Raji (cell line): ENCODE data around the gene AK2.

Experiments used
- POLR2A ChIP-seq: IDR thresholded peaks from 2 replicates; pipeline ENCODE4 v1.6.1; 2011; ENCODE audit warnings: low read depth, low read length, control low read depth; ENCODE audit not compliant: insufficient read depth

The AK2 gene

DNA sequence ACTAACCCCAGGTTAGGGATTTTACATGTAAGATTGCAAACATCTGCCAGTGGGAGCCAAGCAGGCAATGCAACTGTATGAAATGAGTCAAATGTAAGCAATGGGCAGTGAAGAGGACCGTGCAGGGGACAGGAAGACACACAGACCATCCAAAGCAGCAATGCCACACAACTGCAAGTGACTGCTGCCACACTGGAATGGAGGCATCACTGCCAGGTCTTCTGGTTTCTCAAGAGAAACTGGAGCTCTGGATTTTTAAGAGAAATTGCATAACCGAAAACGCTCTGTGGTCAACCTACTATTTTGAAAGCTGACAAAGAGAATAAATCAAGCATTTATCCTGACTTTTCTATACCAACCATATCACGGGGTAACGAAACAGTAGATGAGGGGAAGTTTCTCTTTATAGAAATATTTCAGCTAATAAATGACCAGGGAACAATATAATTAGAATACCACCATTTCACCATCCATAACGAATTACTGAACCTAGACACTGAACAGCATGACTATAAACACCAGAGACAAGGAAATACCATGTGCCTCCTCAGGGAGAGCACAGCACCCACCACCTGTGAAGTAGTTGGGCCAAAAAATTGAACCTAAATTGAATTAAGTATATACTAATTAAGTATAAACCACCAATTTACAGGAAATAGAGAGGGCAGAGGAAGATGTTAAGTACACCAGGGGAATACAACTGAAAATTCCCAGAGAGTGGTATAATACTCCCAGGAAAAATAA is 4.4 kb downstream of the AK2 start:
- no peak for TF ChIP-seq POLR2A

DNA sequence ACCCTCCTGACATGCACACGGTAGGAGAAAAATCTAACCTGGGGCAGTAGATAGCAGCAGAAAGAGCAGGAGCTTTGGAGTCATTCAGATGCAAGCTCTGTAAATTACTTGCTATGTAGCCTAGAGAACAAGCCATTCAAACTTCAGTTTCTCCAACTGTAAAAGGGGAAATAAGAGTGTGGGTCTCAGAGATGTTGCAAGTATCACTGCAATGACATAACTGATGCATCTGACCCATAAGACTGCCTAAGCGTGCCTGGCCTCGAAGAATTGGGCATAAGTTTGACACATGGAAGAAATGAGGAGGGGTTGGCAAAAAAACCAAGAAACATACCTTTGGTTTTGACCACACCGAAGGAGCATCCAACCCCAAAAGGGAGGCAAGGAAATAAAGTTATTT is 5.2 kb downstream of the AK2 start:
- no peak for TF ChIP-seq POLR2A

DNA sequence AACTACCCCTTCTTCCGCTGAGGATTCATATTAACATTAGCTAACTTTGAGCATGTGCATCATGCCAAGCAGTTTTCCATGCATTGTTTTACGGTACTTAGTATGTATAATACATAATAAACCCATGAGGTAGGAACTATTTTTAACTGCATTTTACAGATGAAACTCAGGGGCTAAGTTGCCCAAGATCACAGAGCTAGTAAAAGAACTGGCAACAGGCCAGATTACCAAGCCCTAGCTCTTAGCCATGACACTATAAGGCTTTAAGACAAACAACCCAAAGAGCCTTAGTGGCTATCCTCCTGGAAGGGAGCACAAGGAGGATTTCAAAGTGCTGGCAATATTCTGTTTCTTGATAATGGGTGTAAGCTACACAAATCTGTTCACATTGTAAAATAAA is 6.1 kb downstream of the AK2 start:
- TF ChIP-seq POLR2A: no peak

DNA sequence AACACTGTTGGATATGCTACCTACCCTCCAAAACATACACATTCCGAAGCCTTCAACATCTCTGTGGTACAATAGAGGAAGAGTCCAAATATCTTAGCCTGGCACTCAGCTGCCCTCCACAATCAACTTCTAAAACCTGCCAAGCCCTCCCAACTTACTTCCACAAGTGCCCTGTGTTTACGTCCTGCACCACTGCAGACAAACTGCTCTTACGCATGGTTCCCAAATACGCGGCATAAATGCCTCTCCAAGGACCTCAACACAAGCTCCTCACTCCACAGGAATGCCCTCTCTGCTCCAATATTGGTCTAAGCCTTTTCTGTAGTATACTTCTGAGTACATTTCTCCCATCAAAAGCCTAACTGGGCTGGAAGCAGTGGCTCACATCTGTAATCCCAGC is 6.8 kb downstream of the AK2 start:
- no peak for TF ChIP-seq POLR2A

DNA sequence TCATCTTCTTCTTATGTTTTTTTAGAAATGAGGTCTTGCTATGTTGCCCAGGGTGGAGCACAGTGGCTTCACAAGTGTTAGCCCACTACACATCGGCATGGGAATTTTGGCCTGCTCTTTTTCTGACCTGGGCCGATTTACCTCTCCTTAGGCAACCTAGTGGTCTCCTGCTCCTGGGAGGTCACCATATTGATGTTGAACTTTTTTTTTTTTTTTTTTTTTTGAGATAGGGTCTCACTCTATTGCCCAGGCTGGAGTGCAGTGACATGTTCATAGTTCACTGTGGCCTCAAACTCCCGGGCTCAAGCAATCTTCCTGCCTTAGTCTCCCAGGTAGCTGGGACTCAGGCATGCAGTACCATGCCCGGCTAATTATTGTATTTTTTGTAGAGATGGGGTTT is 7.5 kb downstream of the AK2 start:
- TF ChIP-seq POLR2A: no peak

DNA sequence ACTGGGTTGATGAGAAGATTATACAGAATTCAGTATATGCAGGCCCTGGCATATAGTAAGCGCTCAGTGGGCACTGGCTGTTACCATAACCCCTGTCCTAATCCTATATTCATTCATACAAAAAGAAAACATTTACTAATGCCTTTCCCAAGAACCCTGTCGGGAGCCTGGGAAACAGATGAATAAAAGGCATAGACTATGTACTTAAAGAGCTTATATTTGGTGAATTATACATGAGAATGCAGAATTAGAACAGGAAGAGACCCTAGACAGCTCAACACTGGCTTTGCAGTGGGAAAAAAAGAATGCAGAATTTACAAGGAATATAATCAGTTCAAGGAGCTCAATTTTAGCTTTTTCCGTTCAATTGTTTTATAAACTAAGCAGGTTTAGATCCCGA is 10.9 kb downstream of the AK2 start:
- no peak for TF ChIP-seq POLR2A

DNA sequence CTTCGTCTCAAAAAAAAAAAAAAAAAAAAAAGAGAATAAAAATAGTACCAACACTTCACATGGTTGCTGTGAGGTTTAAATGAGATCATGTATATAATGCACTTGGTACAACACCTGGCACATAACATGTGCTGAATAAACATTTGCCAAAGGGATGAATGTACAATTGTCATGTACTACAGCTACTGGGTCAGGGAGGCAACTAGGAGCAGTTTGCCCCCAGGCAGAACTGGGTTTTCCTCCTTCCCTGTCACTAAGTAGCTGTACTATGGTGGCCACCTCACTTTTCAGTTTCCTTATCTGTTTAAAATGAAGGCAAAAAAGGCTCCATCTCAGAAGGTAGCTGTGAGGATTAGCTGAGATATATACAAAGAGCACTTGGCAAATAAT is 11.5 kb downstream of the AK2 start:
- TF ChIP-seq POLR2A: no peak

DNA sequence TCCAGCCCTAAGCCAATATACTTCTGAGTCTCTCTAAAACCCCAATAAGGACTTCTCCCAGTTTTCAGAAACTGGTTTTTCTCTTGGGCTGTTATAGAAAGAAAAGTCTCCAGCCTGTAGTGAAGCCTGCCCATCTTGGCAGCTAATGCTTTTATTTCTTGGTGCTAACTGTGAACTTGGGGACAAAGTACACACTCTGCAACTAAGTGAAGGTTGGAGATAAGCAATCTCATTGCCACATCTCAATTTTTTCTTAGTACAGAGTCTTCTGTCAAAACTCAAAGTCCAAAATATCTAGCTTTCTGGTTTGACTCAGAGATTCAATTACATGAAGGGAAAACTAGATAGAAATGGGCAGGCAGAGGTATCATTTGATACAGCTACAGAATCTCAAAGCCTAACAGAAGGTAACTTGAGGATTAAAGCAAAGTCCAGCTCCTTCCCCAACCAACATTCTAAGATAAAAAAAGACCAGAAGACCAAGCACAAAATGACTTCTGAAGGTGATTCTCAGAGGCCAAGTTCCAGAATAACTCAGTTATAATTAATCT is 14.0 kb downstream of the AK2 start:
- no peak for TF ChIP-seq POLR2A

DNA sequence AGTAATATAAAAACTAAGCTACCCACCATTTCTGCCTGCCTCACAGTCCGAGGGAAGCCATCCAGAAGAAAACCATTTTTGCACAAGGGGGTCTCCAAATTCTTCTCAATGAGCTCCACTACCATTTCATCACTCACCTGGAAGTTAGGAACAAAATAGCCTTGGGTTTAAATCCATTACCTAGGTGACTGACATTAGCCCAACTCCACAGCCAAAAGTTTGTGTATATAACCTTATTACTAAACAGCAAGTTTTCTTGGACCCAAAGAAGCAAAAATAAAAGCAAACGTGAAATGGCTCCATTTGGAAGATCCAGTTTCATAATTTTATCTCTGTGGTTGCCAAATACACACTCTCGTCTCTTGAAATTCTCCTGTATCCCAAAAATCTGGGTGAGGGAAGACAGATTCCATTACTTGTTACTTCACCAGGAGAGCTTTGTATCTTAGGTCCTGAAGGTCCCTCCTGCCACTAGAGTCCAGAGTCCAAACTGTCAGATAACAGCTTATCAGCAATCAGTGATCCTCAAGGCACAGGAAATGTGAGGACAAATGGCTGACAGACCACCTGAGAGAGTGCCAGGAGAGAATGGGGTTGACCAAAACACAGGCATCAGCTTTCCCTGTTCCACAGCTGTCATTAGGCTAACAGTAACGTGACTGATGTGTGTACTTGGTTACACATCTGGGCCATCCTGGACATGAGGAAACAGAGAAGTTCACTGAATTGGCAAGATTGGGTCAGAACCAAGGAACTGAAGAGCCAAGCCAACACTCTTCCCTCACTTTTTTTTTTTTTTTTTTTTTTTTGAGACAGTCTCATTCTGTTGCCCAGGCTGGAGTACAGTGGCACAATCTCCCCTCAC is 14.9 kb downstream of the AK2 start:
- no peak for TF ChIP-seq POLR2A

DNA sequence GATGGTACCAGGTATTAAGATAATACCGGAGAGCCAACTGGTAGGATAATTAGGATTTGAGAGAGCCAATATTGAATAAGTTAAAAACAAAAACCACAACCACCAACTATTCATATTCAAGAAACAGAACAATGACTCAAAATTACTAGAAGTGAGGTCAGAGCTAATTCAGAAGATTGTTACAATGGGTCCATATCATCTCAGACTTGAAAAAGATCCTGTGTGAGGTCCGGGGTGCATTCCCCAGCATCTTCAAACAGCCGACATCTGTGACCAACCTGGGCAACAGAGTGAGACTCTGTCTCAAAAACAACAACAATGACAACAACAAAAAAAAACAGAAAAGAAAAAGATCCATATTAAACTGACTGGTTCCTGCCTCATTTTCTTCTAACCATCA is 18.6 kb downstream of the AK2 start:
- no peak for TF ChIP-seq POLR2A

DNA sequence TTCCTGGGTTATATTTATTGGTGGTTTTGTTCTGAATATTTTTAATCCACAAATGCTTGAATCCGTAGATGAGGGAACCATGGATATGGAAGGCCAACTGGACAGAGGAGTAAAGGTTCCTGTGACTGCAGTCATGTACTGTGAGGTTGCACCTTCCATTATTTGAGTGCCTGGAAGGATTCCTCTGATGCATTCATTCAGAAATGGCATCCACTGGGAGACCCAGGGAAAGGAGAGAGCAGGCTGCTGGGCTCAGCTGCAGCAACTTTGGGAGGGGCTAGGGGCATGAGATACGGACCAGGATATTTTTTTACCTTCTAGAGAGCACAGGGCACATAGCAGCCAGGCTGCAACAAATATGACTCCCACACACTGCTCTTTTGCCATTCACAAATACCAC is 19.5 kb downstream of the AK2 start:
- no peak for TF ChIP-seq POLR2A

DNA sequence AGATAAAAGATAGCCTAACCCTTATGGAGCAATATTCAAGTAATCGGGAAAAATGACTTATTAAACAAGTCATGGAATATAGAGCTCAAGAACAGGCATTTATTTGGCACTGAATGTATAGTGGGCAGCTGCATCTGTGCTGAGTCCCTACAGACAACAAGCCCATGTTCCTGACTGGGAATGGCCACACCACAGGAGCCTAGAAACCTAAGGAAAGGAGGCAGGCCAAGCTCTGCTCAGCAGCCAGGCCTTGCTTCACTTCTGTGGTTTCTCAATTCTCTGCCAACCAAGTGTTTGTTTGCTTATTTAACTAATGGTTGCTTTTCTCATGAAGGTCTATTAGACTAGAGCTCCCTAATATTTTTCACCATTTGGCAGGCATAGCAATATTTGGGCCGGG is 21.5 kb downstream of the AK2 start:
- TF ChIP-seq POLR2A: no peak

DNA sequence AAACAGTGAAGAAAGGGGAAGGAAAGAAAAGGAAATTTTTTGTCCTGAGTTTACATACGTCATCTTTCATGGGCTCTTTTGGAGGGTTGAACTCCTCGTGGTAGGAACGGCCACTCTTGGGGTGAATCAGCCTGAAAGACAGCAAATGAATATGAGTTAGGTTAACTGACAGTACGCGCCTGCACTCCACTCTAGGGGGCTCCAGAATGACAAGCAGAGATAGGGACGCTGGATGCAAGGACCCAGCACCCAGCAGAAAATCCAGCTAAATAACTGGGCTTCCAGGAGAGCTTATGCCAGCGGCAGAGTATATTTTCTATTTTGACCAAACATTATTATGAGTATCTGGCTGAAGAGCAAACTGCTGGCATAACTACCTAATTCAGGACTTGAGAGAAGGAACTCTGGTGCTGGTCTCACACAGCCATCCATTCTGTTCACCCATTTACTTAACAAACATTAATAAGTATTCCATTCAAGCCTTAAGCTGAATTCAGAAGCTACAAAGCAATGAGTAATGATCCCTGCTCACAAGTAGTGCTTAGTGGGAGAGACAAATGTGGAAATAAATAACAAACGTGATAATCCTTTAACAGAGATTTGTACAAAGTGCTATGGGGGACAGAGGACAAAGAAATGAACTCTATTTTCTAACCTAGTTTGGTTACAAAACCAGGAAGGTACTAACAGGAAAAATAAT is 22.1 kb downstream of the AK2 start:
- TF ChIP-seq POLR2A: no peak

DNA sequence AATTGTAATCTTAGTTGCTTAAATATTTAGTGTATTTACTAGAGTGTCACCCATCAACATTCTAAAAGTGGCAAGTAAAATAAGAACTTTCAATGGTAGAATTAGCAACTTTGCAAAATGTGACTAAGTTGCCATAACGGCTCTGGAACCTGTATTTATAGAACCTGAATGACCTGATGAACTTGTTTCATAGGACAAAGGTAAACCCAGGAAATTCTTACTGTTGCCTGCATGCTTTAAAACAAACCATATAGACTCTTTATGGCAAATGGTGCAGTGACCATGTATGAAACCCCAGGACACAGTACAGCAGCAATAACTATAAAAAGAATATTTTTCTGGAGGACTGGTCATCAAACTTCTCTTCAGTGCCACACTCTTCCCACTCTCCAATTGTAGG is 22.9 kb downstream of the AK2 start:
- TF ChIP-seq POLR2A: no peak

DNA sequence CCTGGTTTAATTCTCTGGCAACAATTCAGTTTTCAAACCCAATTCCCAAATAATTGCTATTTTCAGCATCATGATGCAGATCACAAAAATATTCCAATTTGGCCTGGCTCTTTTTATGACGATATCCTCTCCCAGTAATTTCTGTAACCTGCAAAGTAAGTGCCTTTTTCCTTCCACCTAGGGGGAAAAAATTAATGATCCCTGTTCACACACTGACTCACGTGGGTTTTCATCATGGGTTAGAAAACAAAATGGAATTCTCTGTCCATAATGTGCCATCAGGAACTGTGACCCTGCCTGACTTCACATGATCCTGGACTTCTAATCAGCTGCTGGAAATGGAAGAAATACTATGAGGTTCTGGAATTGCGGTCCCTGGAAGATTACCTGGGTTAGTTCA is 24.5 kb downstream of the AK2 start:
- TF ChIP-seq POLR2A: no peak
